Stimulated activated CD4-positive, alpha-beta T cell treated with anti-CD3 and anti-CD28 coated beads, TNF-alpha, amount 100 ng/mL, for 48 hours (primary cell): Measurements from ENCODE around the gene MX2.
"Not testable (repeated sequence)": the region's sequence is repeated elsewhere in the genome, so short reads cannot be mapped to it uniquely, and the experiment has no call there.

Source experiments
- DNase-seq, 3 donors: peaks; one replicate each; pipeline ENCODE4 v3.0.0-alpha.2; 2020; ENCODE audit warnings: low read depth in 3 of 3

Gene MX2

DNA sequence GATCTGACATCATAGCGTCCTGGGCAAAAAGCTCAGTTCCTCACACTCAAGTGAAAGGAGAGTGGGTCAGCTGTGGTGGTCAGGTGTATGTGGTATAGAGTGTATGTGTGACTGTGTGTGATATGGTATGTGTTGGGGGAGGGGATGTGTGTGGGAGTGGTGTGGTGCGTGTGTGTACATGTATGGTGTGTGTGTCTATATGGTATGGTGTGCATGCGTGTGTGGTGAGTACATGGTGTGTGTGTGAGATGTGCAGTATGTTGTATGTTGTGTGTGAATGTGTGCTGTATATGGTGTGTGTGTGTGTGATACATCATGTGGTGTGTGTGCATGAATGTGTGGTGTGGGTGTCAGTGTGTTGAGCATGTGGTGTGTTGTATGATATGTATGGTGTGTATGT is 24.3 kb upstream of the MX2 start:
- no peak for DNase-seq

DNA sequence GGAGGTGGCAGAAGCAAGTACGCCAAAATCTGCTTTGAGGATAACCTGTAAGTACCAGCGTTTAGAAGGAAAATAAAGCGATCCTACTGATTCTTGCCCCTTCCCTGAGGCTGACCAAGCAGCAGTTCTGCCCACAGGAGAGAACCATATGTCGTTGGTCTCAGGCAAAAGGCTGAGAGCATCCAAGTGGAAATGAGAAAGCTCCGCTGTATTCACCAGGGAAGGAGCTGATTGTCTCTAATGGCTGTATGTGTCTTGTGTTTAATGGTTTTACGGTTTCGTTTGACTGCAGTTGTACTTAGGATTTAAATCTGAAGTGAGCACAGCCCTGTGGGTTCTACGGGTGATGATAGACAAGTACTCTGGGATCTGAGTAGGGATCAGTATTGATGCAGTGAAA is 23.4 kb upstream of the MX2 start:
- DNase-seq: no peak

DNA sequence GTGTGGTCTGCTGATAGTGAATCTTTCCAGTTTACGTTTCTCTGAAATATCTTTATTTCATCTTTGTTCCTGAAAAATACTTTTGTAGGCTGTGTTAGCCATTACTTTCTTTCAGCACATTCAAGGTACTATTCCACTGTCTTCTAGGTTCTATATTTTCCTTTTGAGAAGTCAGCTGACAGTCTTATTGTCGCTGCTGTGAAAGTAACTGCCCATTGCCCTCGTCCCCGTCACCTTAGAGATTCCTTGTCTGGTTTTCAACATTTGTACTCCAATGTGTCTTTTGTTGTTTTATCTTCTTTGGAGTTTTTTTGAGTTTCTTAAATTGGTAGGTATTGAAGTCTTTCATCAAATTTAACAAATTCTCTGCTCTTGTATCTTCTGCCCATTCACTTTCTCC is 19.8 kb upstream of the MX2 start:
- no peak for DNase-seq

DNA sequence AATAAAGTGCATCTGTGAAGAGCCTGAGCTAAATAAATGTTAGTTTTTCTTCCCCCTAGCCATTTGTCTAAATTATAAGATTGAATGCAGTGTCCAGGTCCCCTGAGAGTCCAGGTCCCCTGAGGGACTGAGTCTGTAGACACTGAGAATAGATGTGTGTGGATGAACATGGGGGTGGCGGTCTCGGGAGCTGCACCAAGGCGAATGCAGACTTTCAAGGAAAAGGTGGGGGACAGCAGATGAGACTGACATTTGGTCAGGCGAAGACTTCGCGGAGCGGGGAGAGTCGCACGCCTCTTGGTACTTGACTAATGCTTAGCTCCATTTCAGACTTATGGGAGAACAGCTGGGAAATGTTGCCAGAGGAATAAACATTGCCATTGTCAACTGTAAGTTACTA is 17.7 kb upstream of the MX2 start:
- DNase-seq: no peak

DNA sequence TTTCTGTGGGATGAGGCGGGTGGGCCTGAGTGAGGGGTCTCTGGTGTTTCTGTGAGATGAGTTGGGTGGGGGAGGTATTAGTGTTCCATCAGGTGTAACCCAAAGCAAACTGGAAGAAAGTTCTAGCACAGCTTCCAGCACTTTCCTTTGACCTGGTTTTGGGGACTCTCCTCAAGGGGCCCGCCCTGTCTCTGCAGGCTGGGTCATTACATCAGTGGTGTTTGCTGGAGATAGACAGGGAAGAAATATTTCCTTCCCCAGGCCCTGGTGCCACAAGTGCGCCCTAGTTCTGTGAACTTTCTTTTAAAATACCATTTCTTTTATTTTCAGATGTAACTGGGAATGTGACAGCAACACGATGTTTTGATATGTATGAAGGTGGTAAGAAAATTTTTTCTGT is 16.5 kb upstream of the MX2 start:
- no peak for DNase-seq

DNA sequence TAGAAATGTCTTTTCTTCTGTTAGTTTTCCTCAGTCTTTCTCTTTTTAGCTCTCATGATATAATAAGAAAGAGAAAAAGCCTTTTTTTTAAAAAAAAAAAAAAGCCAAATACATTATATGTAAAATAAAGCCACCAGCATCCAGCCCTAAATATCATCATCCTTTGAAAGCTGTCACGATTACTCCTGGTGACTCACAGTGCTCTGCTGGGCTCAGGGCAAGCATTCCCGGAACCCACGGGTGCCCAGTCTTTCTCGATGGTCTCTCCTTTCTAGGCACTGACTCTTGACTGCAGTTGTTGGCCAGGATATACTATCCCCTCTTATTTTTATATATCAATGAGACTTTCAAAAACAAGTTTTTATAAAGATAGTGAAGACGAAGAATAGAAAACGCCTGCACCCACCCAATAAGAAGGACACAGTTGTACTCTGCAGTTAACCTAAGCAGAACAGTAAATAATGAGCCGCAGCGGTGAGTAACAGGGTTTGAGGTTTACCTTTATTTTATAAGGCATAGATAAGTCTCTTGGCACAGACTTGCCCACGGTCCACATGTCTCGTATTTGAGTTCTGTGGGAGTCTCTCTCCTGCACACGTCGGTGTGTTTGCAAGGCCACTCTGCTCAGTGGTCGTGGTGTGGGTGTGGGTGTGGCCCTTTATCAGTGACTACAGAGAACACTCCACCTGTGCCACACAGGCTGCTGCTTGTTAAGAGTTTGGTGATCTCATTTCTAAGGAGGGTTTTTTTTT is 15.7 kb upstream of the MX2 start:
- no peak for DNase-seq

DNA sequence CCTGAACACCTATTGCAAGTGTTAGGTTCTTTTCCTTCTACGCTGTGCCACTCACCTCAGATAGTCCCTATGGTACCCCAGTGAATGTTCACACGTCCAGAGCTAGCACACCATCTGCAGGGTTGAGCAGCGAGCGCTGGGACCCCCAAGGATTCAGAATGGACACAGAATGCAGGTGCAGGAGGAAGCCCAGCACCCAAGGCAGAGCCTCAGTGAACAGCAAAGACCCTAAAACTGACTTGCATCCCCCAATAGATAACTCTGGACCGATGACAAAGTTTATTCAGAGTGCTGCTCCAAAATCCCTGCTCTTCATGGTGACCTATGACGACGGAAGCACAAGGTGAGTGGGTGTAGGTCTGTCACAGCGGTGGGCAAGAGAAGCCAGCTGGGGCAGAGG is 15.1 kb upstream of the MX2 start:
- DNase-seq: no peak

DNA sequence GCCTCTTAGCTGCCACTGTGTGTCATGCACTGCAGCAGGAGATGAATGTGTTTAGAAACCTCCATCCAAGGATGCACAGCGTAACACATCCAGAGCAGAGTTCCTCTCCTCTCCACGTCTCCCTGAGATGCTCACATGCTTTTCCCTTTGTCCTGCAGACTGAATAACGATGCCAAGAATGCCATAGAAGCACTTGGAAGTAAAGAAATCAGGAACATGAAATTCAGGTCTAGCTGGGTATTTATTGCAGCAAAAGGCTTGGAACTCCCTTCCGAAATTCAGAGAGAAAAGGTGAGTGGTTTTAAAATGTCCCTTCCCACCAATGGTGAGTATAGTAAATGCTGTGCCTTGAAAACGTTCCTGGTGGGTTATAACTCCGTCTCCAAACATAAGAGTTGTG is 13.4 kb upstream of the MX2 start:
- DNase-seq: no peak

DNA sequence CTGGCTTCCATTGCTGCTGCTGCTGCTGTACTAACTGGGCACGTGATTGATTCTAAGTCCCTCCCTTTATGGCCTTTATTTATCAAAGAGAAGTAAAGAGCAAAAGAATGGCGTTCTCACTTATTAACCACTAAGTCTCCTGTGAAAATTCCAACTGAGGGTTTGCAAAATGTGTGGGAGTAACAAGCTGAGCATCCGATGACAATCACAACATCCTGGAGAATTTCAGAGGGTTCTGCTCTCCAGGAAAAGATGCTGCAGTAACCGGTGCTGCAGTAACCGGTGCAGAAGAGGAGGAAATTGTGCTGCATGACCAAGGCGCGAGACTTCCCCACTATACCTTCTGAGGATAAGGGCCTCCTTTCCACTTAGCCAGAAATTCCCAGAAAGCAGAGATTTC is 12.7 kb upstream of the MX2 start:
- no peak for DNase-seq

DNA sequence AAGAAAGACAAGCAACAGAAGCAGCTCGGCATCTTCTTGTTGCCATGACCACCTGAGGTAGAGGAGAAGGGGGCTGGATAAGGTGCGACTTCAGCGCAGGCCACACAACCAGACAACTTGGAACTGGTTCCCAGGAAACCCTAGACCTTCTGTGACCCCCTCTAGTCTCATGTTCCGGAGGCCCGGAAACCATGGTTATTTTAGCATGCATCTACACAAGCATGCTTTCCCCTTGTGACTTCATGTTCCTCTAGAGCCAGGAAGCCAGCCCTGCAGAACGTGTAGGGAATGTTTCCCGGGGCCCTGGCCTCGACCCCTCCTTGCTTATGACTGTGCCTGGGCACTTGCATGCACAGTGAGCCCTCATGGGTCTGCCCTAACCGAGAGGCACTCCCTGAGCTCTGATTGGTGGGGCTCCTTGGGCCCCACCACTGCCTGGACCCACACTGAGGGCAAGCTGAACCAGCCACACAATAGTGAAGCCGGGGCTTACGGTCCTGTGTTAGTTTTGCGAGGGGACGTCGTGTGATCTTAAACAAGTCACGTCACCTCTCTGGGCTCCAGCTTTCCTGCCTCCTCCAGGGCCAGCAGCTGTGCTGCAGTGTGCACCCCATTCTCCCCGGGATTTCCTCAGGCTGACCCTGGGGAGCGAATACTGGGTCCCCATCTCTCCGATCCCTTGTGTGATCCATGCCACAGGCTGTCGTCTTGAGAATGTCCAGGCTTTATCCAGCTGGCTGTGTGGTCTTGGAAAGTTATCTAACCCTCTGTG is 12.0 kb upstream of the MX2 start:
- no peak for DNase-seq

DNA sequence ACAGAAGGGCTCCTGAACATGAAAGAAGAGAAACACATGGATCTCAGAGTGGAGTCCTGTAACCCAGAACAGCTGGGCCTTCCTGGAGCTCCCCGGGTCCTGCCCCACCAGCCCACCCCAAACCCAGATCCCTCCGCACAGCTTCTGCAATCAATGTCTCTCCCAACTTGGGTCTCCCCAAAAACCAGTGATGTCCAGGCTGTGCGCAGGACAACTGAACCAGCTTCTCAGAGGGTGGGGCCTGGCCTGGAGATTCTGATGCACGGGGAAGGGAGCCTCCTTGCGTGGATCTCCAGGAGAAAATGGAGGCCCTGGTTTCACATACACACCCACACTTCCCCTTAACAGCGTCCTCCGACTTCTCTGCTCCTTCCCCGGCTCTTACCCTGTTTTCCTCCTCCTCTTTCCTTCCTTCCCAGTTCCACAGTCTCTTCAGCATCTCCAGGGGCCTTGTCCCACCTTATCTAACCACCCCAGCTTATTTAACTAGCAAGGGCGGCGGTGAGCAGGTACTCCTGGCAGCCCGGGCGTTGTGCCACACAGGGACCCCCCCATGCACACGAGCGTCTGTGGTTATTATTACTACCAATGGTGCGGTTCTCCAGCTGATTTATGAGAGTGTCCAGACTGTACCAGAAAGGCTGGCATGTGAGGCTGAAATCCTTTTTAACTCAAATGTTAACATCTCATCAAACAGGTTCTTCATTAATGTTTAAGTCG is 11.2 kb upstream of the MX2 start:
- DNase-seq: no peak

DNA sequence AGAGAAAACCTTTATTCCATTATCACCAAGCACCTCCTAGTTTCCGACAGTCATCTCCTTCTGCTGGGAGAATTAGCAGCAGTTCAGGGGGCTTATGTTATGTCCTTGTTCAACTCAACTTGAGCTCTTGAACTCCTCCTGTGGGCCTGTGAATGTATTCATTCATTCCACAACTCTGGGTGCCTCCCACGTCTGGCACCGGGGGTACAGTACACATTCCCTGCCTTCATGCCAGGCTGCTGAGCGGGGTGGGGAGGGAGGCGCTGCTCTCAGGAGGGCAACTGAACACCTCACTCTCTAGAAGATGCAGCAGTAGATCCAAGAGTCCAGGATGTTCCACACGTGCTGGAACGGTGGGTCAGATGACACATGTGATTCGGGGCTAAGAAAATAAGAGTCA is 4.3 kb upstream of the MX2 start:
- no peak for DNase-seq

DNA sequence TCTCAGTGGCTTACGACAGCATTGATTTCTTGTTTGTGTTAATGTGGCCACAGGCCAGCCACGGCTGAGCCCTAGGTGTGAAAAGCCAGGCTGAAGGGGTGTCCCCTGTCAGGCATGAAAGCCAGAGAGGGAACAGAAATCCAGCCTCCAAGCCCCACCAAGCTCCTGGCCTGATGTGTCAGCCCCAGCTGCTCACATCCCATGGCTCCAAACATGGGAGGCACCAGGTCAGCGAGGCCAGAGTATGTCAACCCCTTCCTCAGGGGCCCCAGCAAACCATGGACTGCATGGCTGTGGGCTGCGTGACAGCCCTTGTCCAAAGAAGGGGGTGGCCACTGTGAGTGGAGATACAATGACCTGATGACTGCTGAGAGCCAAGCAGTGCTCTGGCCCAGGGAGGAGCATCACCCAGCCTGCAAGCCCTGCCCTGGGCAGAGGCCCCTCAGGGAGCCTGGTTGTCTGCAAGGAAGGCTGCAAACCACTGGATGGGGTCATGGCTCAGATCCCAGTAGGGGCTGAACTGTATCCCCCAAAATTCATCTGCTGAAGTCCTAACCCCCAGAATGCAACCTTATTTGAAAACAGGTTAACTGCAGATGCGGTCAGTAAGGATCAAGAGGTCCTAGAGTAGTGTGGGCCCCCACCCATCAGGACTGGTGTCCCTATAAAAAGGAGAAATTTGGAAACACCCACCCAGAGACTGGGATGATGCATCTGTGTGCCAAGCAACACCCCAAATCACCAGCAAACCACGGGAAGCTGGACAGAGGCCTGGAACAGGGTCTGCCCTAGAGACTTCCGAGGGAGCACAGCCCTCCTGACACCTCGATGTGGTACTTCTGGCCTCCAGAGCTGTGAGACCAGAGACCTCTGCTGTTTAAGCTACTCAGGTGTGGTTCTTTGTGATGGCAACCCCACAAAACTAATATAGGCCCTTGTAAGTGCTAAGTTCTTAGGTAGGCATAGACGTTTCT is 3.3 kb upstream of the MX2 start:
- no peak for DNase-seq

DNA sequence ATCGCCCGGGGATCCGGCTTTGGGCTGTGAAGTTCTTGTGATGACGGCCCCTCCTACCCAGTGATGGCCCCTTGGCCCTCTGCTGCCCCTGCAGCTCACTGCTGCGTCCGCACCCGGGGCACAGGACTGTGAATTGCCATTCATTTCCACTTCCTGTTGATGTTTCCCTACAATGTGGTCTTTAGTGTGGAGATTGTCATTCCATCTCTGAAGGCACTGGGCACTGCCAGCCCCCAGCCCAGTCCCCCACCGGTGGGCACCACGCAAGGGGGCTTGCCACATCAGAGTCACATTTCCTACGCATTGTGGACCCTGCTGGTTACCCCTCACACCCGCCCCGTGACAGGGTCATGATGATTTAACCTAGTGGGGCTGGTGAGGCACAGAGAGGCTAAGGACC is 2.5 kb upstream of the MX2 start:
- DNase-seq: no peak

DNA sequence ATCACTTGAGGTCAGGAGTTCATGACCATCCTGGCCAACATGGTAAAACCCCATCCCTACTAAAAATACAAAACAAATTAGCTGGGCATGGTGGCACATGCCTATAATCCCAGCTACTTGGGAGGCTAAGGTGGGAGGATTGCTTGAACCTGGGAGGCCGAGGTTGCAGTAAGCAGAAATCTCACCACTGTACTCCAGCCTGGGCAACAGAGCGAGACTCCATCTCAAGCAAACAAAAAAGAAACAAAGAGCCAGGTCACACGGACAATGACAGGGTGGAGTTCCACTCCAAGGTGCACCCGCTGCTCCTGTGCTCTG is 2.1 kb upstream of the MX2 start:
- not testable (repeated sequence) for DNase-seq

DNA sequence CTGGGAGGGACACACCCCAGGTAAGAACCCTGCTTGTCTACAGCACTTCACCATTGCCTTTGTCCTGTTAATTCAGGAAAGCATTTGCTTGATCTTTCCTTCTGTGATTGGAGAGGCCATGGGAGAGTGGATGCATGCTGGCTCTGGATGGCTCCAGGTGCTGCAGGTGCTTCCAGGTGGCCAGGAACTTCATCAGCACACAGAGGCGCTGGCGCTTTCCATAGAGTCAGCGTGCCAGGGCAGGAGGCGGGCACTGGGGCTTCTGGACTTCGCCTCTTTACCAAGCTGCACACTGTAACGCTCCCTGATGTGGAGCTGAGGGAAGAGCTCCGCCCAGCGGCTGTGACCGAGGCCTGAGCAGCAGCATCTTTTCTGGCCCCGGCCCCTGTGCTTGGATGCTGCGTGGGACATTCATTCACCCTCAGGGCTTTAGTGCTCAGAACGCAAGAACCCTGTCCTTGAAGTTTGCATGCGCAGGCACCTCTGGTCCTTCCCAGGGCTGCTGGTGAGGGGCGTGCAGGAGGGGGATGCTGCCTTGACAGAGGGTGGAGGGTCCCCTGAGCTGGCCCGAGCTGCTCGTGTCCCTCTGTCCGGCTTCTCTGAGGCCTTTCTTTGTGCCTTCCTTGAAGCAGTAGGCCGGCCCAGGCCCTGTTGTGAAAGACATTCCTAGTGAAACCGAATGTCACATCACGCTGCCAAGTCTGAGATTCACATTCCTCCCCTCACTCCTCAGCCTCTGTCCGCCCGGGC is 1.6 kb upstream of the MX2 start:
- no peak for DNase-seq

DNA sequence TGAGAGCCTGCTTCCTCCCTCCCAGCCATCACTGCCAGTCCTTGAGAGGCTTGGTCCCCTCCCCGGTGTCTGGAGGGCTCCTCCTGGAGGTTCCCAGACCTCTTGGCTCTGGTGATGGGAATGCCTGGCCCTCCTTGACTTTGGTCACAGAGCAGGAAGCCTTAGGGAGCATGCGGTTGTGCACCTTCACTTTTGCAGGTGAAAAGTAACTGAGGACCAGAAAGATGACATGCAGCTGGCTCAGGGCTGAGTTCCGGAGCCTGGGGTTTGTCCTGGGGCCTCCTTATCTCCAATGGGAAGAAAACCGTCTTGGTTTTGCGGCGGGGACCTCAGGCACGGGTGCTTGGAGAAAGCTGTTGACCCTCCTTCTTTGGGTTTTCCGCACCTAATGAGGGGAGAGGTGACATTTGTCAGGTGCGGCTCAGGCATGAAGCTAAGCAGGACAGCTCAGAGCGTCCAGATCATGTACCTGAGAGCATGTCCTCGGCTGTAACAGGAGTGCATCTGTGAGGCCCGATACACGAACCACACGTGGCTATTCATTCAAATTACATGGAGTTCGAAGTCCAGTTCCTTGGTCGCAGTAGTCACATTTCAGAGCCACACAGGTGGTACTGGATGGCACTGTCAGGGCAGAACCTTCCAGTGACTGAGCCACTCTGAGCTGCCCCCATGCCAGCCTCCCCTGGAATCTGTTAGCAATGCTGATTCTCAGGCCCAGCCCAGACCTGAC is 608 bp upstream of the MX2 start:
- DNase-seq: no peak

DNA sequence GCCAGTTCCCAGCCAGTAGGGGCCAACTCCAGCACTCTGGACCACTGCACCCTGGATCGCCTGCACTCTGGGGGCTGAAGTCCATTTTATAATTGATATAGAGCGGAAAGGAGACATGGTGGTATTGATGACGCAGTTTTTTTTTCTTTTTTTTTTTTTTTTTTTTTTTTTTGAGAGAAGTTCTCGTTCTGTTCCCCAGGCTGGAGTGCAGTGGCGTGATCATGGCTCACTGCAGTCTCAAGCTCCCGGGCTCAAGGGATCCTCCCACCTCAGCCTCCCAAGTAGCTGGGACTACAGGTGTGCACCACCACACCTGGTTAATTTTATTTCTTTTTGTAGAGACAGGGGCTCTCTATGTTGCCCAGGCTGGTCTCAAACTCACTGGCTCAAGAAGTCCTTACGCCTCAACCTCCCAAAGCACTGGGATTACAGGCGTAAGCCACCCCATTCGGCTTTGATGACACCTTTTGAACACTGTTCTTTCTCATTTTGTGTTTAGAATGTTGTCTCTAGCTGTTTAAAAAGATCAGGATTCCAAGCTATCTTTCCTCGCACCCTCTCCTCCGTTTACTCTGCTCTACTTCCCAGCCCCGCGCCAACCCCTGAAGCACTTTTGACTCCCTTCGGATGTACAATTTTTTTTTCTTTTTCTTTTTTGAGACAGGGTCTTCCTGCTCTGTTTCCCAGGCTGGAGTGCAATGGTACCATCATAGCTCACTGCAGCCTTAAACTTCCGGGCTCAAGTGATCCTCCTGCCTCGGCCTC is 960 bp downstream of the MX2 start:
- no peak for DNase-seq

DNA sequence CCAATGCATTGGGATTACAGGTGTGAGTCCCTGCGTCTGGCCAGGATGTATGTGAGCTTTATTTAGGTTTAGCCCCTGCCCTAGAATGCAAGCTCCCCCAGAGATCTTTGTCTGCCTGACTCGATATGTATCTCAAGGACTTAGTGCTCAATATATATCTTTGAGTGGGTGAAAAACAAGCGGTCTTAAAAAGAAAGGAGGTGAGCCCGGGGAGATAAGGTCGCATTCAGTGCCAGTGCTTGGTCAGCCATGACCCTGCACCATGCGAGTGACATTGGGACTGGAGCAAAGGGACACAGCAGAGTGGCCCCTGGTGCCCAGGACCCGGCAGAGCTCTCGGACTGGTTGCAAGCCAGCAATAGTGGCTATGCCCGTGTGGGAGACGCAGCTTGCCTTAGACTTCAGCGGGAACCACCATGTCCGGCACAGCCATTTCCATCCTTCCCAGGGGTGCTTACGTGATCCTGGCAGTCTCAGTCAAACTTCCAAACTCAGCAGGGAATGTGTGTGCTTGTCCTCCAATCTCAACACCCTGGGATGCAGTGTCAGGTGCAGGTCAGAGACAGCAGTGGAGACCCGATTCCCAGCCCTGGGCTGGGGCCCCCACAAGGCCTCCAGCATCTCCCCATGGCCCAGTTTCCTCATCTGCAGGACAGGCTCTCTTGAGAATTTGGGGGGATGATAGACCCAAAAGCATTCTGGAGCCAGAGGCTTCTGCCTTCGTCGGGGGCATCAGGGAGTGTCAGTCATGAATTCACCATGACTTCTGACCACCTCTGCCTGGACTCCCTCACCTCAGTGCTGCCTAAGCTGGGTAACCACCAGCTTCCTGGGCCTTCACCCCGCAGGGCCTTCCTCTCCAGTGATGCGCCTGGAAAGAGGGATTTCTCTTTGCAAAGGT is 1.8 kb downstream of the MX2 start:
- no peak for DNase-seq
